PFSK-1 (cell line): ENCODE data around the gene DLEU7.

Source experiments
- POLR2AphosphoS5 ChIP-seq: IDR thresholded peaks from 2 replicates; pipeline ENCODE4 v1.6.1; 2012; ENCODE audit warnings: low read depth, mild to moderate bottlenecking, control low read depth, low read length, moderate library complexity
- TAF1 ChIP-seq: IDR thresholded peaks from 2 replicates; pipeline ENCODE4 v1.6.1; 2012; ENCODE audit warnings: low read length, control low read depth, borderline replicate concordance; ENCODE audit not compliant: insufficient read depth

DNA sequence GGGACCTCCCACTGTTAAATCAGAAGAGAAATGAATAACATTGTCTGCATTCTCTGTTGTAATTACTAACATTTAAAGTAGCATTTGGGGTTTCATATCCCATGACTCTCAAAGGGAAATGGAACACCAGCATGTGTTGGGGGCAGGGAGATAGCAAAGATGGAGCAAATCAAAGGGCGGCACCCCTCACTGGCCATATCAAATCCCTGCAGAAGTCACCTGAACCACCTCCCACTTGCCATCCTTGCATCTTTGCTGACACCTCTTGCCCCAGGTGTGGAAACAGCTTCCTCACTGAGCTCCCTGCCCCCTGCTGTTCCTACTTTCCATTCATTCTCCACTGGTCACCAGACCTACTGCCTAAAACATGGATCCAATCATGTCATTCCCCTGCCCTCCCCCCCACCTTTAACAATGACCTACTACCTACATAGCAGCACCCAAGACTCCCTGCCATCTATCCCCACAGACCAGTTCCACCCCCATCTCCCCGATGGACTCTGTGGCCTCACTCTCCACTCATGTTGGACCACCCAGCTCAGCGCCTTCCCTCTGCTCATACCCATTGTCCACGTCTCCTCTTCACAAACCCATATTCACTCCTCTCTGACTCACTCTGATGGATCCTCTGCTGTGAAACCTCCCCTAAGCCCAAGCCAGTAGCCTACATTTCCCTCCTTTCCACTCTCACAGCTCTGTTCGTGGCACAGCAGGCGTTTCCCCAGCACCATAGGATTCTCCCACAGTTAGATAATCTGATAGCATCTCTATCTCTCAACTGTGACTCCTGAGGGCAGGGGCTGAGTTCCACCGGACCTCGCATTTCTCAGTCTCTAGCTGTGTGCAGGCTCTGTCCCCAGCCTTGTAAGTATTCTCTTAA is 55.9 kb downstream of the DLEU7 start:
- TF ChIP-seq TAF1 (no peak), POLR2AphosphoS5 (no peak)
